ENCODE data around the gene RAMP2. TPM values are rescaled to one million over a fixed set of nuclear protein-coding genes. Genes with fewer than 3 reads are reported as not detected.

The RAMP2 gene
- total and polyA plus RNA-seq, 2 experiments from 2014 or later, result 8.8 to 29.5 TPM

GRCh38 chr17:42783062-42783790 lies 22.2 kb downstream of the RAMP2 start:
- Mint-ChIP-seq H3K4me1 (peaks cover 24% of the 10 kb centered on the region), H3K27ac (no peak overlapping the region), H3K27me3 (ENCODE audit: insufficient read depth, low read depth, poor library complexity) (peaks cover 44% of the 10 kb centered on the region), H3K4me3 (no peak overlapping the region; the same call in 2 of the 3 replicates), H3K36me3 (ENCODE audit: low read depth) (peaks cover 14% of the 10 kb centered on the region; the same call in 1 of the 3 replicates), H3K9me3 (no peaks in the 10 kb centered on the region; the same call in 2 of the 3 replicates)
- Histone ChIP-seq H3K36me3 (ENCODE audit: insufficient read depth) (no peaks in the 10 kb centered on the region), H4K20me1 (replicated peaks; ENCODE audit: insufficient read depth) (no peaks in the 10 kb centered on the region), H3K27me3 (ENCODE audit: insufficient read depth) (peaks cover 34% of the 10 kb centered on the region), H3K4me1 (ENCODE audit: insufficient read depth) (peaks cover 21% of the 10 kb centered on the region; the same call in 1 of the 2 replicates), H3K27ac (ENCODE audit: low read depth) (no peak overlapping the region), H3K4me2 (no peak overlapping the region), H2AFZ (no peak overlapping the region), H3K9me2 (ENCODE audit: insufficient read depth) (no peaks in the 10 kb centered on the region), H3K4me3 (no peak overlapping the region), H3F3A (replicated peaks; ENCODE audit: low read depth) (peaks cover 12% of the 10 kb centered on the region; the same call in 1 of the 2 replicates), H3K79me2 (replicated peaks; ENCODE audit: insufficient read depth) (no peaks in the 10 kb centered on the region)
- ATAC-seq, result no peak
- no peak for DNase-seq (ENCODE audit: low spot score)
- TF ChIP-seq EZH2 (IDR thresholded peaks at IDR 0.05; ENCODE audit: low read depth, unreplicated experiment), result no peak
- no peak for TF ChIP-seq EZH2phosphoT487 (IDR thresholded peaks at IDR 0.05; ENCODE audit: unreplicated experiment)
- no peak for TF ChIP-seq NANOG (IDR thresholded peaks at IDR 0.05; ENCODE audit: borderline replicate concordance)
- TF ChIP-seq JUNB (IDR thresholded peaks at IDR 0.05; ENCODE audit: unreplicated experiment), result no peak
- no peak for TF ChIP-seq POLR2AphosphoS5 (IDR thresholded peaks at IDR 0.05; ENCODE audit: low read depth)
- no peak for TF ChIP-seq ZNF331 (CRISPR knock-in tag; IDR thresholded peaks at IDR 0.05; ENCODE audit: low read depth)
- TF ChIP-seq, protein P1, sequence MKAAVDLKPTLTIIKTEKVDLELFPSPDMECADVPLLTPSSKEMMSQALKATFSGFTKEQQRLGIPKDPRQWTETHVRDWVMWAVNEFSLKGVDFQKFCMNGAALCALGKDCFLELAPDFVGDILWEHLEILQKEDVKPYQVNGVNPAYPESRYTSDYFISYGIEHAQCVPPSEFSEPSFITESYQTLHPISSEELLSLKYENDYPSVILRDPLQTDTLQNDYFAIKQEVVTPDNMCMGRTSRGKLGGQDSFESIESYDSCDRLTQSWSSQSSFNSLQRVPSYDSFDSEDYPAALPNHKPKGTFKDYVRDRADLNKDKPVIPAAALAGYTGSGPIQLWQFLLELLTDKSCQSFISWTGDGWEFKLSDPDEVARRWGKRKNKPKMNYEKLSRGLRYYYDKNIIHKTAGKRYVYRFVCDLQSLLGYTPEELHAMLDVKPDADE (IDR thresholded peaks at IDR 0.05), result no peak
- TF ChIP-seq STAT1 (IDR thresholded peaks at IDR 0.05; ENCODE audit: unreplicated experiment), result no peak
- TF ChIP-seq, protein P2, sequence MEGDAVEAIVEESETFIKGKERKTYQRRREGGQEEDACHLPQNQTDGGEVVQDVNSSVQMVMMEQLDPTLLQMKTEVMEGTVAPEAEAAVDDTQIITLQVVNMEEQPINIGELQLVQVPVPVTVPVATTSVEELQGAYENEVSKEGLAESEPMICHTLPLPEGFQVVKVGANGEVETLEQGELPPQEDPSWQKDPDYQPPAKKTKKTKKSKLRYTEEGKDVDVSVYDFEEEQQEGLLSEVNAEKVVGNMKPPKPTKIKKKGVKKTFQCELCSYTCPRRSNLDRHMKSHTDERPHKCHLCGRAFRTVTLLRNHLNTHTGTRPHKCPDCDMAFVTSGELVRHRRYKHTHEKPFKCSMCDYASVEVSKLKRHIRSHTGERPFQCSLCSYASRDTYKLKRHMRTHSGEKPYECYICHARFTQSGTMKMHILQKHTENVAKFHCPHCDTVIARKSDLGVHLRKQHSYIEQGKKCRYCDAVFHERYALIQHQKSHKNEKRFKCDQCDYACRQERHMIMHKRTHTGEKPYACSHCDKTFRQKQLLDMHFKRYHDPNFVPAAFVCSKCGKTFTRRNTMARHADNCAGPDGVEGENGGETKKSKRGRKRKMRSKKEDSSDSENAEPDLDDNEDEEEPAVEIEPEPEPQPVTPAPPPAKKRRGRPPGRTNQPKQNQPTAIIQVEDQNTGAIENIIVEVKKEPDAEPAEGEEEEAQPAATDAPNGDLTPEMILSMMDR (conservative IDR thresholded peaks at IDR 0.05; ENCODE audit: low read depth in 2 of 2), result no peak
- TF ChIP-seq ZNF462 (CRISPR knock-in tag; IDR thresholded peaks at IDR 0.05), result no peak
- TF ChIP-seq CREB1 (CRISPR knock-in tag; IDR thresholded peaks at IDR 0.05; ENCODE audit: low read depth), result no peak
- TF ChIP-seq REST (IDR thresholded peaks at IDR 0.05; ENCODE audit: unreplicated experiment), result no peak
- TF ChIP-seq ZNF114 (CRISPR knock-in tag; IDR thresholded peaks at IDR 0.05), result no peak
